ENCODE results near the gene ATPAF2.

GRCh38 chr17:18016426-18016825 is 22.5 kb downstream of the ATPAF2 start:
- TF ChIP-seq CTCF (IDR thresholded peaks at IDR 0.05) (no peak), POLR2A (IDR thresholded peaks at IDR 0.05) (no peak), EP300 (IDR thresholded peaks at IDR 0.05) (no peak)
